HG03565 (cell line): ENCODE data around the gene DDX4.
A peak's percentile ranks its signal among the peaks of the same experiment; 100 is the strongest.
"Not testable (repeated sequence)": the region's sequence is repeated elsewhere in the genome, so short reads cannot be mapped to it uniquely, and the experiment has no call there.

Experiments used
- ATAC-seq: cut with Tn5 transposase; IDR thresholded peaks from one replicate; pipeline ENCODE4 v1.9.1; 2021; ENCODE audit warnings: mild to moderate bottlenecking, moderate library complexity; ENCODE audit not compliant: unreplicated experiment

Gene DDX4

DNA sequence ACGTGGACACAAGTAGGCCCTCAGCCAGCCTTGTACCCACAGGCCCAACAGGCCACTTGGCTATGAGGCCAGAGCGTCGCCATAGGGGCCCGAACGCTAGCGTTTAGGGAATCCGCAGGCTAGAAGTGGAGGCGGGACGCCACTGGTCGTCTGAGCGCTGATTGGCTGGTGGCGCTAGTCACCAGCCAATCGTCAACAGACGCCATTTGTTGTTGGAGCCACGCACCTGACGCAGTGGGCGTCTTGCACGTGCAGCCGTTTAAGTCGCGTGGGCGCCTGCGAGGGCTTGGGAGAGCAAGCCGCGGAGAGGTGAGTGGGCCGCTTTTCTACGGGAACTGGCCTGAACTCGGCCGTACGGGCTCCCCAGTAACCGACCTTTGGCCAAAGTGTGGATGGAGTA, at the start of gene DDX4:
Gene DDX4 (plus strand): TSS at position 269 of the 400 bp plus-strand sequence. CDS start 903 bp downstream, outside the sequence.
- no peak for ATAC-seq

DNA sequence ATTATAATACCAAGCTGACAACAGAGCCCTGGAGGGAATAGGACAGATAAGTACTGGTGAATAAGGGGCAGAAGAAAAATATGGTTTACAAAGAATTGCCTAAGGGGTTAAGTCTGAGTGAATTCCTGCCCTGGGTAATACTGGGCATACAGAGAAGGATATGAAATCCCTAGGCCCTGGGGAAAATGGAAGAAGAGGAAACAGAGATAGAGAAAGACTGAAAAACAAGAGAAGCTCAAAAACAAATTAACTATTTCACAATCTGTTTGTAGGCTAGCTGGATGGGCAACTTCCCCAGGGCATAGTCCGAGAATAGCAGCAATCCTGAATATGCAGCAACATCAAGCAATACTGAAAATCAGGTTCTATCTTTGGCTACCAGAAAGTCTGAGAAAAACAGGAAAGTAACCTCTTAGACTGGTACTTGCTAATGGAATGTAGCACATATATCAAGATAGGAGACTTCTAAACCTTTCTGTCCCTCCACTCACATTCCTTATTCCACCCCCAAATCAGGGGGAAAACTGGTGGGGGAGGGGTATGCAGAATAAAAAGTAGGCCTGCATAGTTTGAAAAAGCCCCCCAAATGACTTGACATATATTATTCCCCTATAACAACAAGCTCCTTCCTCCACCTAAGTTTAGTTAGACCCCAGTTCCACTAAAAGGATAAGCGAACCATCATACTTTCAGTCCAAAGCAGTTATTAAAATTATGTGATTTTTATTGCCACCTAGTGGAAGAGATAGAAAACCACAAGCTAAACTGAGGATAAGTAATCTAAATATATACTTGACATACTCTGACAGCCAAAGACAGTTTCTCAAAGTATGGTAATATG, 46.4 kb upstream of the DDX4 start:
- ATAC-seq = no peak

DNA sequence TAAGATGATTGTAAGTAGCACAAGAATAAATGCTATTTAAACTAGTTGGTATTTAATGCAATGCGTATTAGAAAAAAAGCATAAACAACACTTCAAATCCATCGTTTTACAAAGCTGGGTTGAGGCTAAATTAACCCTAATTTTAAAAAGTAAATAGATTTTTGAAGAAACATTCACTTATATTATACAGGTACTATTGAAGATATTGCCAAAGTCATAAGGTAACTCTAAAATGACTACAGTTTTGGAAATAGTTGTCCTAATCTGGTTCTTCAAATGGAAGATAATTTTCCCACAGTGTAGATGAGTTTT, 45.8 kb upstream of the DDX4 start:
- ATAC-seq = no peak

DNA sequence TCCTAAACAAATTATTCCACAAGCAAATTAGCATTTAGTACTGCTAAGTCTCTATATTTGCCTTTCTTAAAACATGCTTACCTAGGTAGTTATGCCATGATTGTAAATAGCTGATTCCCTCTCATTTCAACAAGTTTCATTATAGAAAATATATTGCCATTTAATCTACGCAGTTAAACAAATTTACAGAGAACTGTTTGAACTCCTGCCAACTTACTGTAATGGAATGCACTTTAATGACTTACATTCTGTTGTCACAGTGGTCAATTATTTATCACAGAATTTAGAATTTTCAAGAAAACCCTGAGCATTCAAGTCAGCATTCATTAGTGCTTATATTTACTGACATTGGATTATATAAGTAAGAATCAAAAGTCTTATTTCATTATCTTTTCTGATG, 45.4 kb upstream of the DDX4 start:
- ATAC-seq = no peak

DNA sequence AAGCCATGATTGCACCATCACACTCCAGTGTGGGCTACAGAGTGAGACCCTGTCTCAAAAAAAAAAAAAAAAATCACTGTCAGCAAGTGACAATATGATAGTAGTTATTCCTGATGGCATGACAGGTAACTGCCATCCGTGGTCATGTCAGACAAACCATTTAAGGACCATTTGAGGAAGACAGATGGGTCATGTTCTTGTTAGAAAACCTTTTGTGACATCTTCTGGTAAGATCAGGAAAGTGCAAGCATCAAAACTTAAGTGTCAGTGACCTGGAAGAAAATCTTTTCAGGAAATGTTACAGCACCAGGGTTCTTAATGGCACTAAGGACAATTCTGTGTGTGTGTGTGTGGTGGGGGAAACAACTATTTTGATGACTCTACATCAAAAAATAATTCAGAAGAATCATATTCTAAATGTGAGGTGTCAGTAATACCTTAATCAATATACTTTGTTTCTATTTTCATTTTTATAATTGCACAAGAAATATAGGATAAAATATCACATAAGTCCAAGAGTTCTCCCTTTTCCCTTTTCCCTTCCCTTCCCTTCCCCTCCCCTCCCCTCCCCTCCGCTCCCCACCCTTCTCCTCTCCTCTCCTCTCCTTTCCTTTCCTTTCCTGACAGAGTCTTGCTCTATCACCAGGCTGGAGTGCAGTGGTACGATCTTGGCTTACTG, 43.6 kb upstream of the DDX4 start:
- ATAC-seq = no peak

DNA sequence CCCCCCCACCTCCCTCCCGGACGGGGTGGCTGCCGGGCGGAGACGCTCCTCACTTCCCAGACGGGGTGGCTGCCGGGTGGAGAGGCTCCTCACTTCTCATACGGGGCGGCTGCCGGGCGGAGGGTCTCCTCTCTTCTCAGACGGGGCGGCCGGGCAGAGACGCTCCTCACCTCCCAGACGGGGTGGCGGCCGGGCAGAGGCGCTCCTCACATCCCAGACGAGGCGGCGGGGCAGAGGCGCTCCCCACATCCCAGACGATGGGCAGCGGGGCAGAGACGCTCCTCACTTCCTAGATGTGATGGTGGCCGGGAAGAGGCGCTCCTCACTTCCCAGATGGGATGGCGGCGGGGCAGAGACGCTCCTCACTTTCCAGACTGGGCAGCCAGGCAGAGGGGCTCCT, 41.2 kb upstream of the DDX4 start:
- ATAC-seq = not testable (repeated sequence)

DNA sequence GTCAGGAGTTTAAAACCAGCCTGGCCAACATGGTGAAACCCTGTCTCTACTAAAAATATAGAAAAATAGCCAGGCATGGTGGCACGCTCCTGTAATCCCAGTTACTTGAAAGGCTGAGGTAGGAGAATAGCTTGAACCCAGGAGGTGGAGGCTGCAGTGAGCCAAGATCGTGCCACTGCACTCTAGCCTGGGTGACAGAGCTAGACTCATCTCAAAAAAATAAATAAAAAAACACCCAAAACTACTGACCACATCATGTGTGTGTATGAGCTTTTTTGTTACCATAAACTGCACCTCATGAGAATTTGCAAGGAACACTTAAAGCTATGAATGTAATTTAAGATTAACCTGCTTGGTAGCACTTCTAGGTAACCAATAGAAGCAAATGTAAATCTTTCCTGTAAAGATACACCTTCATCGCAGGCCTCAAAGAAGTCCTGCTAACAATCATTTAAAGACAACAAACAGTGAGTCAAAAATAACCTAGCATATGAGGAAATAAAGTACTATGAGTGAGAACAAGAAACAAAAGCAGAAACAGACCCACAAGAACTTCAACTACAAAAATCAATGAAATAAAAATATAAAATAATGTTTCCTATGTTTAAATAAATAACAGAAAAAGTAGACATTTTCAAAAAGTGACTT, 38.7 kb upstream of the DDX4 start:
- no peak for ATAC-seq

DNA sequence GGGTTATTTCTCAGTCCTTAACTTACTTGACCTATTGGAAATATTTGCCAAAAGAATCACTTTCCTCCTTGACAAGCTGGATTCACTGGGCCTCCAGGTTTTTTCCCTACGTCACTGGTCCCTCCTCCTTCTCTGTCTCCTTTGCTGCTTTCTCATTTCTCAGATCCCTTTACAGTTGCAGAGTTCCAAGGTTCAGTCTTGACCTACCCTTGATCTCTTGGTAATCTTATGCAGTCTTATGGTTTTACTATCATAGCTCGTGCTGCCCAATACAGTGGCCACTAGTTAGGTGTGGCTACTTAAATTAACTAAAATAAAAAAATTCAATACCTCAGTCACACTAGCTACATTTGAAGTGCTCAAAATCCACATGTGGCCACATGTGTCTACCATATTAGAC, 37.1 kb upstream of the DDX4 start:
- no peak for ATAC-seq

DNA sequence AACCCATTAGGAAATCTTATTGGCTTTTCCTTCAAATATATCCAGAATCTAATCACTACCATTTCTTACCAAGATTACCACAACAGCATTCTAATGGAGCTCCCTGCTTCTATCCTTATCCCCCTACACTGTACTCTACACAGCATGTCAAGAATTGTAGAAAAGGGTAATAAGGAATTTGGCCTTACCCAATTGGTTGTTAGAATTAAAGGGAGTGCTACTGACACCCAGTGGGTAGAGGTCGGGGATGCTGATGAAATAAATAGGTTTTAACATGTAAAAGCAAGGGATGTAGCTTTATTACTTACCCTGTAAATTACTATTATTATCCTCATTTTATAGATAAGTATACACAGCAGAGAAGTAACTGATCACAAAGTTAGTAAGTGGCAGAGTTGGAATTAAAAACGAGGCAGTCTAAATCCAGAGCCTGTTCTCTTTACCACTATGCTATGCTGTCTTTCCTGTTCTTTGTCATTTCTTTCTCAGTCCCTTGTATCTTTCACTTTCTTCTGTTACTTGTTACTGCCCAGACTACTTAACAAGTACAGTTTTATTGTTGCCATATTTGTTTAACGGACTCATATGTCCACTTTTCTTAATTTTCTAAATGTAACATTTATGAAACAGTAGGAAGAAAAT, 36.3 kb upstream of the DDX4 start:
- no peak for ATAC-seq

DNA sequence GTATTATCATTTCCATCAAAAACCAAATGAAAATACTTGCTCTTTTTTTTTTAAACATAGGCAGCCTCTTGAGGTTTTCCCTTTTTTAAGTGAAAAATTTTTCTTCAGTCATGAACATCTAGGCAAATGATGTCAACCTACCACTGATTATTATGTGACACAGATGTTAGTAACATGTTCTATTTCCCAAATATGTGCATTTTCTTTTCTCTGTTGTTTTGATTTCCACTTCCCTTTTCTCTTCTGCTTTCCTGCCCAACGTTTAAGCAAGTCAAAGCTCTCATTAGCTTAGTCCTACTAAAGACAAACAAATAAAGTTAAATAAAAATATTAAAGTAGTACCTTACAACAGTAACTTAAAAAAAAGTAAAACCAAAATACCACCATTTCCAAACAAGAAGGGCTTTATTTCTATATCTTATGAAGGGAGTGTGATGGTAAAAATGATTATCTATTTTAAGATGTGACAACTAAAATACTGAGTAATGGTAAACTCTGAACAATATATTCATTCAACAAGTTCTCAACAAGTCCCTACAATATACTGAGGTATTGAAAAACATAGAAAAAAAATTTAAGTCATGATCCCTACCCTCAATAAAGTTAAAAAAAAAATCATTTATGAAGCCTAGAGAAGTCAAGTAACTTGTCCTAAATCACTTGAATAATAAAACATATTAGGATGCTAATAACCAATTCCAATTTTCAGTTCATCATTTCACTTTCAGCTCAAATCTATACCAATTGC, 35.1 kb upstream of the DDX4 start:
- ATAC-seq = peak; percentile 36

DNA sequence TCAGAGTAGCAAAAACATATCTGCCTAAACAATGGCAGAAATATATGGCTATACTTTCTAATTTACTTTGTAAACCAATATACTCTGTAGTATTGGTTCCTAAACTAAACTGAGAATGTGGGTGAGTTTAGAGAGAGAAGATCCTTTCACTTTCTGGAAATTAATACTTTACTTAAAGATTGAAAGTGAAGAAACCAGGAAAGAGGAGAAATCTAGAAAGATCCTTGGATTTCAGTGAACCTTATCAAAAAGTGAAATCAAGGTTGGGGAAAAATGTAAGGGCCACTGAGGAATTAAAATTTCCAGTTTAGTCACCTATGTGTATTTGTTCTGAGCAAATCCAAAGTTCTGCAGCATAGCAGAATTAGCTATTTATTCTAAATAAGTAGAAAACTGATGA, 31.6 kb upstream of the DDX4 start:
- no peak for ATAC-seq

DNA sequence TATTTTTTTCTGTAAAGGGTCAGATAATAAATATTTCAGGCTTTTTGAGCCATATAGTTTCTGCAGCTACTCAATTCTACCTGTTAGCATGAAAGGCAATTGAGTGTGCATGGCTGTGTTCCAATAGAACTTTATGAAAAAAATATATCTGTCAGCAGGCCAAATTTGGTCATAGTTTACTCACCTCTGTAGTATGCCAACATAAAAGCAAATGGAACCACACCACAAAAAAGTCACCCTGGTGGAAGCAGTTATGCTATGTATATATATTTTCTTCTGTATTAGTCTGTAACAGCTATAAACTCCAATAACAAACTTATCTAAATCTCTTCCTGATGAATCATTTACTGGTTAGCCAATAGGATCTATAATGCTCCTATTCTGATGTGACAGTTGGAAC, 29.1 kb upstream of the DDX4 start:
- no peak for ATAC-seq

DNA sequence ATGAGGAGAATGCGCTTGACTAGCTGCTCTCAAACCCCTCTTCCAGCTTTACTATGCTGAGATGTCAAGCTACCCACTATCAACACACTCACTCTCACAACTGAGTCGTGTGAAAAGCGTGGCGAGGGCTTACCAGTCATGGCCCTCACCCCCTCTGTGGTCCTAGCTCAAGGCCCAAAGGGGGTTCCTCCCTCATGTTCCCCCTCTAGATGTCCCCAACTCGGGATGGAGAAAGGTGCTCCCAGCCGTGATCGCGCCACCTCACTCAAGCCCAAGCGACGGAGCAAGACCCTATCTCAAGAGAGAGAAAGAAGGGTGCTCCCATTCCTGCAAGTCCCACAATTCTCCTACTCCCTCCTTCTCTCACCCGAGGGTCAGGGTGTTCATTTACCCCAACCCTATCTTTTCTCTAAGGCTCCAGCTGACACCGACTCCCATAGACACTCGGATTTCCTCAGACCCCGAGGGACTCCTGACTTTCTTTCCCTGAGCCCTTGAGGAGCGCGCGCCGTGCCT, 26.3 kb upstream of the DDX4 start:
- ATAC-seq = no peak

DNA sequence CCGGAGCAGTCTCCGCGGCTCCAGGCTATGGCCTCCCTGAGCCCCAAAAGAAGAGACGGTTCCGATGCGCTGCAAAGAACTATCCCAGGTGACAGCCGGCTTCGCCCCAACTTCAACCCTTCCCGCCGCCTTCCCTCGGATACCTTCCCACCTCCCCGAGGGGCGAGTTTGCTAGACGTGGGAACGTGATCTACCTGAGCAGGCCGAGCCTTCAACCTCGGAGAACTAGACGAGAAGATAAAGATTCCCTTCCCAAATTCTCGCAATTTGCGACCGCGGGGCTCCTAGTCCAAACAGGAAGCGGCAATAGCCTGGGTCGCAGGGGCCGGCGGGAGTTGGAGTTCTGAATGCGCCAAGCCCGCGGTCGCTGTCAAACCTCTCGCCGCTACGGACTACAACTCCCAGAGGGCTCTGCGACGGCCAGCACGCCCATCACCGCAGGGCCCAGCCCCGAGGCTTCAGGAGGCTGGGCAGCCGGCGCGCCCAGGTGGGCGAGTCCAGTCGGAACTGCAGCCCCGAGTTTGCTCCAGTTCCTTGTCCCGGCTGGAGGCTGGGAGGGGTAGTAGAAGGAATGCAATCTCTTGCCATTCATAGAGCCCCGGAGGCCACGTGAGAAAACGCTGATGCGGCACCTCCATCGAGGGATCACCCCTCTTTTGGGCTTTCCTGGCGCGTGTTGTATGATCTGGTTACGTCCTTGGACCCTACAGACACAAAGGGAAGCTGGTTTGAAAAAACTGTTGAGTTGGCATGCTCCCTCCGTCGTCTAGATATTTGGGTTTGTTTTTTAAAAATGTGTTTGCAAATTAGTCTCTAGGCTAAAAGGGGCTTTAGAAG, 25.6 kb upstream of the DDX4 start, which contains the start of gene SLC38A9:
Gene SLC38A9 (minus strand): TSS at position 302 of the 837 bp plus-strand sequence. CDS start 14,366 bp downstream, outside the sequence.
- peak; percentile 99 for ATAC-seq

DNA sequence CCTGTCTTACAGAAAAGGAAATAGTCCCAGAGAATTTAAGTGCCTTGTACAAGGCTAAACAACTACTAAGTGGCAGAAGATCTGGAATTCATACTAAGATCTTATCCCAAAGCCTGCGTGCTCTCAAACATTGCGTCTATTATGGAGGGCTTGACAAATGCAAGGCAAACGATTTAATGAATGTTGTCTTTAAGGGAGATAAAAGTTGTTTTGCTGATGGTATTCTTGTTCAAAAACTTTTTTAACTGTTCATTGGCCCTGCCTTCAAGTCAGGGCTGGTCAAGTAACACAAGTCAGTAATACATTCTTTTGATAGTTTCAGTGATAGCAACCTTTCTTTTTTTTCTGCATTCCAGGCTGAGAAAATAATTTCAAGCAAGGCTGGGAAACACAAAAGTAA, 24.0 kb upstream of the DDX4 start:
- ATAC-seq = no peak

DNA sequence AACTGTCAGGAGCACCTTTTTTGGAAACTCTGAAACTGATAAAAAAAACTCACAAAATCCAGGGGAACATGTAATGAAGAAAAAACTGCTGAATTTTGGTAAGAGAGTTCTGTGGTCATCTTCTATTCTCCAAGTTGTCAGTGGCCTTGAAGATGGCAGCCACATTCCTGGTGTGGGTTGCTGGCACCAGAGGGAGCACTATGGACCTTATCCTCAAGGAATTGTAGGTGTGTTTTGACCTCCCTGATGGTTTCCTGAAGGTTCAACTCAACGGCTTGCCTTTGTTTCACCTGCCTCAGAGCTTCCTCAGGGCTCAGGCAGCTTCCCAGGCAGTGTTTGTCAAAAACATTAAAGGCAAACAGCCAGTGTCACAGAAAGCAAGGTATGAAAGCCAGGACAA, 23.5 kb upstream of the DDX4 start:
- ATAC-seq = no peak

DNA sequence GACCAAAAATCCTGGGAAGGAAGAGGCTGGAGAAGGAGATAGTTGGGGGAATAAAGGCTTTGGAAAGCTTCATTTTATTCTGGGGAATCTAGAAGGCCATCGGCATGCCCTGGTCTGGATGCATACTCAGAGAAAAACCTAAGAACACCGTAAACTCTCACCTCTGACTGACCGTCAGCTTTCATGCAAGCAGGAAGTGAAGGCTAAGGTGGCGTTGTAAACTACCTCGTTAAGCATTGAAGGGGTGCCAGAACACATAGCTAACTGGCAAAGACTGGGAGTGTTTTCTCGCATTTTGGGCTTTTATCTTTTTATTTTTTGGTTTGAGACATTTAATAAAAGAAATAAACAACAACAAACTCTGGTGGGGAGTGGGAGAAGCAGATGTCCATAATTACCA, 23.1 kb upstream of the DDX4 start:
- ATAC-seq = no peak

DNA sequence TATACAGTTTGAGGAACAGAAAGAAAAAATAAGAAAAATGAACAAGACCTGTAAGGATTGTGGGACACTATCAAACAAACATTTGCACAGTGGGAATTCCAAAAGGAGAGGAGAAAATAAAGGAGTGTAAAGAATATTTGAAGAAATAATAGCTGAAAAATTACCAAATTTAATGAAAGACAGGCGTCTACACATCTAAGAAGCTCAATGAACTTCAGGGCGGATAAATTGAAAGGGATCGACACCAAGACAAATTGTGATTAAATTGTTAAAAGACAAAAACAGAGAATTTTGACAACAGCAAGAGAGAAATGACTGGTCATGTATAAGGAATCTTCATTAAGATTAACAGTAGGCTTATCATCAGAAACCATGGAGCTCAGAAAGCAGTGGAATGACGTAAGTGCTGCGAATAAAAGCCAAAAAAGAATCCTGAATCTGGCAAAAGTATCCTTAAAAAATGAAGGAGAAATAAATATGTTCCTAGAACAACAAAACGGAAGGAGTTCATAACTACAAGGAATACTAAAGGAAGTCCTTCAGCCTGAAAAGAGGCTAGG, 22.3 kb upstream of the DDX4 start:
- no peak for ATAC-seq

DNA sequence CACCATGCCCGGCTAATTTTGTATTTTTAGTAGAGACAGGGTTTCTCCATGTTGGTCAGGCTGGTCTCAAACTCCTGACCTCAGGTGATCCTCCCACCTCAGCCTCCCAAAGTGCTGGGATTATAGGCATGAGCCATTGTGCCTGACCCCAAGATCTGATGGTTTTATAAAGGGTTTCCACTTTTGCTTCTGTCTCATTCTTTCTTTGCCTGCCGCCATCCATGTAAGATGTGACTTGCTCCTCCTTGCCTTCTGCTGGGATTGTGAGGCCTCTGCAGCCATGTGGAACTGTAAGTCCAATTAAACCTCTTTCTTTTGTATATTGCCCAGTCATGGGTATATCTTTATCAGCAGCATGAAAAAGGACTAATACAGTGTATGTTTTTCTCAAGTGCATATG, 18.8 kb upstream of the DDX4 start:
- not testable (repeated sequence) for ATAC-seq
